ENCODE results near the gene SARM1. TPM values are rescaled to one million over a fixed set of nuclear protein-coding genes. Genes with fewer than 3 reads are reported as not detected.
A peak's percentile ranks its signal among the peaks of the same experiment; 100 is the strongest.

The SARM1 gene
- total and polyA plus RNA-seq, 2 of the 13 experiments (the other 11 are each of a cell fraction or from before 2014, with no cell fraction given), result 0.73 to 0.86 TPM

- TF ChIP-seq NR2F6 (IDR thresholded peaks at IDR 0.05), result no peak
- peak; percentile 20; the same call in 1 of the 2 replicates for TF ChIP-seq NR2F6 (CRISPR knock-in tag; IDR thresholded peaks at IDR 0.05)
- no peak for TF ChIP-seq HNRNPL (IDR thresholded peaks at IDR 0.05; ENCODE audit: low read depth, low read length)
- TF ChIP-seq ZNF878 (CRISPR knock-in tag; IDR thresholded peaks at IDR 0.05), result no peak
- peak; percentile 84 for TF ChIP-seq ZNF687 (CRISPR knock-in tag; IDR thresholded peaks at IDR 0.05)
- peak; percentile 92 for TF ChIP-seq HDAC1 (CRISPR knock-in tag; IDR thresholded peaks at IDR 0.05)
- TF ChIP-seq ZNF83 (CRISPR knock-in tag; IDR thresholded peaks at IDR 0.05; ENCODE audit: borderline replicate concordance), result peak; percentile 93; the same call in 1 of the 2 replicates
- no peak for TF ChIP-seq ZNF646 (CRISPR knock-in tag; IDR thresholded peaks at IDR 0.05)
- peak; percentile 70 for TF ChIP-seq ISL2 (CRISPR knock-in tag; IDR thresholded peaks at IDR 0.05)
- TF ChIP-seq ZNF138 (CRISPR knock-in tag; IDR thresholded peaks at IDR 0.05; ENCODE audit: low read depth), result no peak
- peak; percentile 95 for TF ChIP-seq ARID4A (CRISPR knock-in tag; IDR thresholded peaks at IDR 0.05; ENCODE audit: borderline replicate concordance)
- TF ChIP-seq NONO (IDR thresholded peaks at IDR 0.05), result no peak
- TF ChIP-seq NONO (CRISPR knock-in tag; conservative IDR thresholded peaks at IDR 0.05), result peak; percentile 55; the same call in 1 of the 2 replicates
- TF ChIP-seq DNMT3B (CRISPR knock-in tag; conservative IDR thresholded peaks at IDR 0.05), result peak; percentile 67; the same call in 1 of the 2 replicates
- no peak; the same call in 1 of the 2 replicates for TF ChIP-seq ZNF777 (CRISPR knock-in tag; IDR thresholded peaks at IDR 0.05)
These were observed 36.1 kb upstream of the SARM1 start, which contains the start of the genes IFT20 and TNFAIP1 (continued) for GRCh38 chr17:28335201-28335958.
